Mononuclear cell (primary cell): ENCODE data around the gene STX18. TPM values are rescaled to one million over a fixed set of nuclear protein-coding genes. Genes with fewer than 3 reads are reported as not detected.
"Not testable (repeated sequence)": the region's sequence is repeated elsewhere in the genome, so short reads cannot be mapped to it uniquely, and the experiment has no call there.

ENCODE experiments used
- H3K27me3 ChIP-seq: 2 replicates; pipeline ENCODE4 v1.6.0; 2011; ENCODE audit warnings: low read length, control low read depth; ENCODE audit not compliant: insufficient read depth
- H3K4me1 ChIP-seq: 2 replicates; pipeline ENCODE4 v1.5.1; 2011; ENCODE audit warnings: mild to moderate bottlenecking, low read length, control low read depth; ENCODE audit not compliant: insufficient read depth
- H3K4me3 ChIP-seq: 2 replicates; pipeline ENCODE4 v1.5.1; 2011; ENCODE audit warnings: mild to moderate bottlenecking, low read length, moderate library complexity
- H3K9me3 ChIP-seq: 2 replicates; pipeline ENCODE4 v1.5.1; 2011; ENCODE audit warnings: low read depth, mild to moderate bottlenecking, control low read depth, low read length
- total RNA-seq: library from RNA; depleted of rRNA; stranded (reverse); fragments of >200 nt; gene quantifications from one replicate; pipeline ENCODE4 v1.2.3, GENCODE V29; 2012

STX18 gene
- total RNA-seq, 1 donor: 22.0 TPM

DNA sequence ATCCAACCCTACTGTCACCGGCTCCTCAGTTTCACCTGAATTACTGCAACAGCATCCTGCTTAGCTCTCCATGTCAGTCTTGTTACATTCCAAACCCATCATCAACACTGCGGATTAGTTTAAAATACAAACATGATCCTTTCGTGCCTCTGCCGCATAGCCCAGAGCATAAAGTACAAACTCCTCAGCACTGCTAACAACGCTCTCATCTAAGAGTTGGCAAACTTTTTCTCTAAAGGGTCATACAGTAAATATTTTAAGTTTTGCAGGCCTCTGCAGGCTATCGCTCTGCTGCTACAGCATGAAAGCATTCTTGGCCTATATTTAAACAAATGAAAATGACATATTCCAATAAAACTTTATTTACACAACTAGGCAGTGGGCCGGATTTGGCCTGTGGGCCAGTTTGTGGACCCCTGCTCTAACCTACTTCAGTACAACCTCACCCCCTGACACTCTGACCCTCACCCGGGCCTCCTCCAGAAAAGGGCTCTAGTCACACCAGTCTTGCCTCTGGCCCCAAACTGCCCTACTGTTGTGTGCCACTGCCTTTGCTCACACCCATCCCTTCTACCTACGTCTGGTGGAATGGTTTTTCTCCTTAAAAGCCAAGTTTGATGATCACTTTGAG is 7.2 kb downstream of the STX18 start:
- H3K9me3 ChIP-seq: no peaks in the 10 kb centered on the region
- peaks cover 4% of the 10 kb centered on the region for H3K4me1 ChIP-seq
- H3K27me3 ChIP-seq: no peaks in the 10 kb centered on the region
- no peak overlapping the region for H3K4me3 ChIP-seq

DNA sequence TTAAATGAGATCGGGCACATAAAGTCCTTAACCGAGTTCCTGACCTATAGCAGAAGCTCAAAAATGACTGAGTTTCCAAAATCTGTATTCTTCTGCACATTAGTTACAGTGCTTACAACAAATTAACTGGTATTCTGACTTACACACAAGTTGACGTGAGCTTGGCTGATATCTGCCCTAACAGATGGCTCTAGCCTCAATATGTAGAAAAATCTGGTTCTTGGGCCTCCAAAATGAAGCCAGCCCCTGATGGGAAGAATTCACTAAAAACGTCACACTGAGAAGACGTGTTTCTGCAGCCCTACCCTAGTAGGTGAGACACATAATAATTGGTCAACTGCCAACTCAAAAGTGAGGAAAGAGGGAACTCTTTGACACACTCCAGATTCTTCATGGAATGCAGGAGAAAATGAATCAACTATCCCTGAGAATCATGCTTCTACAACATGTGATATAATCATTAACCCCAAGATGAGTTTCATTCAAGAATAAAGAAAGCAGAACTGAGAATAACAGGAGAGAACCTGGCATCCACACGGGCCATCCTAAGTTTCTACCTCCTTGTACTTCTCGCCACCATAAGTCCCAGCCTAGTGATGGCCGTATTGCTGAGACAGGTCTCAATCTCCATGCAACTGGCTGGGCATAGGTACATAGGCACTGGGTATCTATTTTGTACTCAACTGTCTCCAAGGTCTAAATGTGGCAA is 8.2 kb downstream of the STX18 start:
- Histone ChIP-seq H3K27me3 (no peaks in the 10 kb centered on the region), H3K9me3 (no peaks in the 10 kb centered on the region), H3K4me3 (no peak overlapping the region), H3K4me1 (no peaks in the 10 kb centered on the region)

DNA sequence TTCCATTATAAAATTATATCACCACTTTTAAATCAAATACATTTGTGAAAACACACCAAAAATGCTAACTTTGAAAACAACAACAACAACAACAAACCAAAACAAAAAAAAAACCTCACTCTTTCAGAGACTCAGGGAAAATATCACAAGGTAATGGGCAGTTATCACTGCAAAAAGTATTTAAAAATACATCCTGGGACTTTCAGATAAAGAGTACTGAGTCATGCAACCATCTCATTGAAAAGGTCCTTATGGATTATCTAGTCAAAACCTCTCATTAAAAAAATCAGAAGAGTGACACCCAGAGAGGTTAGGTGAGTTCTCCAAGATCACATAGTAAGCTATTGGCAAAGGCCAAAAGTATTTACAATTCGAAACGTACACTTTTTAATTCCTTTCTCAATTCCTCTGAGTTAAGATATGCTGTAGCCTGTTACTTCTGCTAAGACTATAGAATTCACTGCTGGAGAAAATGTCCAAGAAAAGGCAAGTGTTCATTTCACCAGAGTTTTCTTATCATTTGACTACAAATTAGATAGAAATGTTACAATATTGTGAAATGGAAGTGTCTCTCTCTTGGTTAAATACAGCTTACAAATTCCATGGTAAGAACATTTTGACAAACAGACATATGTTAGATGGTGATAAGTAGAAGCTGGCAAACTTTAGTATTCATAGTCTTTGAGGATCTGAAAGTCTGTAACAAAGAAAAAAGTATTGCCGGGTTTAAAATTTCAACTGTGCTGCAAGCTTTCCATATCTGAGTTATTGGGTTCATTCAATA is 9.3 kb downstream of the STX18 start:
- no peaks in the 10 kb centered on the region for H3K9me3 ChIP-seq
- no peaks in the 10 kb centered on the region for H3K4me1 ChIP-seq
- no peaks in the 10 kb centered on the region for H3K27me3 ChIP-seq
- H3K4me3 ChIP-seq: no peak overlapping the region

DNA sequence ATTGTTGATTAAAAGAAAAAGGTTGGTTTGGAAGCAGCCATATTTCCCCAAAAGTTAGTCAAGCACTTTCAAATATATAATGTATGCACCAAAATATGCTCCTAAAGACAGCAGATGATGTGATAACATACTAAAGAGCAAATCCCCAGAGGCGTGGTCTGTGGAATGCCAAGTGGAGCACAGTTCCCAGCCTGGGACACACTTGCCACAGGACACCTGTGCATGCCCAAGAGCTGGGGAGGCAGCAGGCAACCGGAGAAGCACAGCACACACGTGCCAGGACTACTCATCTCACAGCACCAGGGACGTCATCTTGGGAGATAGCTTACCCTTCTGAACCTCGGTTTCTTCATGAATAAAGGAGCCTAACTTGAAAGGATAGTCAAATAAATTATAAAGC is 12.5 kb downstream of the STX18 start:
- H3K27me3 ChIP-seq: no peaks in the 10 kb centered on the region
- H3K9me3 ChIP-seq: no peaks in the 10 kb centered on the region
- no peak overlapping the region for H3K4me3 ChIP-seq
- H3K4me1 ChIP-seq: no peaks in the 10 kb centered on the region

DNA sequence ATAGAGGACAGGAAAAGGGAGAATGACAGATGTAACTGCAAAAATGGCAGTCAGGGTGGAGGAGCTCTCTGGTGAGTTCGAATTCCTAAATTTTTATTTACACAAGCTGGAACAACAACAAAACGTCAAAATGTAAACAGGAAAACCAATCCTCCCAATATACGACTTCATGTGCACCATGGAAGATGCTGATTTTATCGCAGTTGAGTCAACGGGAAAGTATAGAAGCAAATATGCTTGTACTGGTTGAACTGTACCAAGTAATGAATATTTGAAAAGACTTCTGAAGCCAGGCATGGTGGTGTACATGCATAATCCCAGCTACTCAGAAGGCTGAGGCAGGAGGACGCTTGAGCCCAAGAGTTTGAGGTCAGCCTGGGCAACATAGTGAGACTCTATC is 15.4 kb downstream of the STX18 start:
- no peaks in the 10 kb centered on the region for H3K27me3 ChIP-seq
- no peaks in the 10 kb centered on the region for H3K4me1 ChIP-seq
- H3K9me3 ChIP-seq: no peaks in the 10 kb centered on the region
- H3K4me3 ChIP-seq: no peak overlapping the region

DNA sequence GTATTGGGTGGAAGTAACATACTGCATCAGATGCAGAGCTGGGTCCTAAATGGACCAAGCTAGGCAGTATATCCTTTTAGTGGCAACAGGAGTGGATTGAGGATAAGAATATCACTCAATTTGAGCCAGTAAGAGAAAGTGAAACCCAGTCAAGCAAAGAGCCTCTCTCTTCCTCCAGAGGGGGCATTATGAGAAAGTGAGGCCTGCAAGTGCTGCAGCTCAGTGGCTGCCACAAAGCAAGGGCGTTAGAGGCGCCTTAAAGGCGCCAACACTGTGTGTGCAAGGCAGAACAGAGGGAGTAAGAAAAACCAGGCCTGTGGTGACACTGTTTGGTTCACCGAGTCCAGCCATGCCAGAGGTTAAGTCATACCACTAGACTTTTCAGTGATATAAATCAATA is 17.5 kb downstream of the STX18 start:
- H3K27me3 ChIP-seq: no peaks in the 10 kb centered on the region
- no peak overlapping the region for H3K4me3 ChIP-seq
- H3K4me1 ChIP-seq: no peaks in the 10 kb centered on the region
- no peaks in the 10 kb centered on the region for H3K9me3 ChIP-seq

DNA sequence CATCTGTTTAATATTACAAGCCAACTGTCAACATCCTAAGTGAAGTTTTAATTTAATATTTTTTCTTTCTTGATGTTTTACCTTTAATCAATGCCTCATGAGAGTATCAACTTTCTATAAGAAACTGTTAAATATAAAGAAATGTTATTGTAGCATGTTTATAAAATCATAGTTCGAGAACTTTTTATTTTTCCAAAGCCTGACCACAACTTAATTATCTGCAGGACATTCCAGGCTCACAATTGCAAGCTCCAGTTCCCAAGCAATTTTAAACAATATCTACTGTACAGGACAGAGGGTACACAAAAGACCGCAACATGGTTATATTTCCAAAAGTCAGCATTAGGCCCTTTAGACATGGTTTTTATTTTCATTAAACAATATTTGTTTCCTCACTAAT is 20.1 kb downstream of the STX18 start:
- Histone ChIP-seq H3K27me3 (no peaks in the 10 kb centered on the region), H3K4me3 (no peak overlapping the region), H3K4me1 (no peaks in the 10 kb centered on the region), H3K9me3 (no peaks in the 10 kb centered on the region)

DNA sequence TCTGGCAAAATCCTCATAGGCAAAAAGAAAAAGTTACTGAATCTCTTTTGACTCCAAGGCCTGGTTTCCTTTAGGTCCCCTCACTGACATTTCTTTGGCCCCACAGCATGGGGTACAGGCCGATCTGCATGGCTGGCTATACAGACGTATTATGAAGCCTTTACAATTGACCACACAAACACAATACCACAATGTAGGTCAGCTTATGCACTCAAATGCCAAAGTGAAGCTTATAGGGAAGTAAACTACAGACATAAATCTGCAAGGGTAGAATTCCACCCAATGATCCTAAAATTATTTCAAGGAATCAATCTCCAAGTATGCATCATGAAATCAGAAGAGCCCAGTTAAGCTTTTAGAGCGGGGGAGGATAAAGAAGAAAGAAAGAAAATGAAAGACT is 20.7 kb downstream of the STX18 start:
- H3K9me3 ChIP-seq: no peaks in the 10 kb centered on the region
- H3K27me3 ChIP-seq: no peaks in the 10 kb centered on the region
- H3K4me1 ChIP-seq: no peaks in the 10 kb centered on the region
- H3K4me3 ChIP-seq: no peak overlapping the region

DNA sequence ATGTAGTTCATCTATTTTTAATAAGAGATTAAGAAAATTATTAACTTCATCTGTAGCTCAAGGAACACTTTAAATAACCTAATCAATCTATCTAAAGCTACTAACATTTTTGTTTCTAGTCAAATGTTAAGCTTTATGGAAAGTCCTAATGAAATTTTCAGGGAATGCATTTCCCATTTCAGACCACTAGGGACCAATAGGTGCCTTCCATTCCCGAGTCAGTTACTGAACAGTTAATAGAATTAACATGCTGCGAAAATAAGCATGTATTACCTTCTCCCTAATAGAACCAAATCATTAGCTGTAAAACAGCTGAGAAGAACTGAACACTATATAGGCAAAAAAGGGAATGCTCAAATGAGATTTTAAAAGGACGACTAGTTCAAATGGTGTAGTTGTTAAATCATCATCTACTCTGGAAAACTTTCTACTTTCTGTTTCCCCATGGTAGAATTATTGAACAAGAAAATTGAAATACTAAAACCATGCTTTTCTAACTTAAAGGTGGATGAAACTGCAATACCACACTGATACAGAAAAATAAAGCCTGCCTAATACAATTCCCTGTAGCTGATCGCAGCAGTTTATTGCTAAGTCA is 22.5 kb downstream of the STX18 start:
- Histone ChIP-seq H3K27me3 (no peaks in the 10 kb centered on the region), H3K9me3 (no peaks in the 10 kb centered on the region), H3K4me1 (no peaks in the 10 kb centered on the region), H3K4me3 (no peak overlapping the region)

DNA sequence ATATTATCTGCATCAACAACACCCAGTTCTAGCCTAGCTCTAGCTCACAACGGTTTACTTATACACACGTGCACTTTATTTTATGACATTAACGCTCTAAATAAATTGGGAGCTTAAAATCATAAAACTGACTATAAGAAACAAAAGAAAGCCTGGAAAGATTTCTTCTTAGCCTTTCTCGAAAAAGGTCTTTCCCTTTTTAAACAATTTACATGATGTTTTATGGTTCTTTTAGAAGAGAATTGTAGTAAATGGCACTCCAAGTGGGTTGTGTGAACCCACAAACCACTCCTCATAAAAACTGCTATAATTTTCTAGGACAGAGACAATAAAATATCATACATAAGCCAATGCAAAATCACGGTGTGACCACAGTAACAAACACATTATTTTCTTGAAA is 23.1 kb downstream of the STX18 start:
- Histone ChIP-seq H3K4me1 (no peaks in the 10 kb centered on the region), H3K4me3 (no peak overlapping the region), H3K9me3 (no peaks in the 10 kb centered on the region), H3K27me3 (no peaks in the 10 kb centered on the region)

DNA sequence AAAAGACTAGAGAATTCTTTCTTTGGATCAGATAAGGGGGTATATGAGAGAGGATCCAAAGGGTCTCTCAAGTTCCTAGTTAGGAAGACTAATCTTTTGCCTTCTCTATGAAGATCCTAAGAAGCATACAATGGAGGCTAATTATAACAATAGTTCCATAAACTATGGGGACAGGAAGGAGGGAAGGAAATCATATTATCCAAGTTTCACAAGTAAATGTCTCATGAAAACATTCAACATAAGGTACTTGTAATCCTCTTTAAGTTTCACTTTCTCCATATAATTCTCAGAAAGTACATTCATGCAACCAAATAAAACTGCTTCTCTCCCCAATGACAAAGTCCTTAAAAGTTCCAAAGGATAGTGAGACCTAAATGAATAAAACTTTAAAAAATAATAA is 27.1 kb downstream of the STX18 start:
- H3K4me1 ChIP-seq: no peaks in the 10 kb centered on the region
- no peak overlapping the region for H3K4me3 ChIP-seq
- H3K27me3 ChIP-seq: no peaks in the 10 kb centered on the region

DNA sequence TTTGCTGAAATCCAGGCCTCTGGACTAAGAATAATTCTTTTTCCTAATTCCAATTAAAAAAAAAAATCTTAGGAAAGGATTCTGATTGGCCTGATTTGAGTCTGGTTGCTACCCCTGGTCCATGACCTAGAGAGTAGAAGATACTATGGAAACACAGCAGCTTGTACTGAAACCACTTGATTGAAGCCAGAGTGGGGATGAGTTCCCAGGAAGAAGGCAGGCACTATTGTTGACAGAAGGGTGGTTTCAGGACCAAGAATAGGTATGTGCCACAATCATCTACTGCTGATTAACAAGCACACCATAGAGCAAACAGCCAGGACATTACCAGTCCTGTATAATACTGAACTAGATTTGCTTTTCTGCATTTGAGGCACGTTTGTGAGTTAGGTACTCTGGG is 29.6 kb downstream of the STX18 start:
- Histone ChIP-seq H3K9me3 (no peaks in the 10 kb centered on the region), H3K27me3 (no peaks in the 10 kb centered on the region), H3K4me1 (no peaks in the 10 kb centered on the region), H3K4me3 (no peak overlapping the region)

More for the DNA sequence above, 27.1 kb downstream of the STX18 start:
- H3K9me3 ChIP-seq: no peaks in the 10 kb centered on the region

DNA sequence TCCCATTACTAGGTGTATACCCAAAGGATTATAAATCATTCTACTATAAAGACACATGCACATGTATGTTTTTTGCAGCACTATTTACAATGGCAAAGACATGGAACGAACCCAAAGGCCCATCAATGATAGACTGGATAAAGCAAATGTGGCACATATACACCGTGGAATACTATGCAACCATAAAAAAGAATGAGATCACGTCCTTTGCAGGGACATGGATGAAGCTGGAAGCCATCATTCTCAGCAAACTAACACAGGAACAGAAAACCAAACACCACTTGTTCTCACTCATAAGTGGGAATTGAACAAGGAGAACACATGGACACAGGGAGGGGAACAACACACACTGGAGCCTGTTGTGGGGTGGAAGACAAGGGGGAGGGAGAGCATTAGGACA is 31.2 kb downstream of the STX18 start:
- H3K4me3 ChIP-seq, H3K9me3 ChIP-seq, H3K4me1 ChIP-seq, H3K27me3 ChIP-seq: not testable (repeated sequence)

DNA sequence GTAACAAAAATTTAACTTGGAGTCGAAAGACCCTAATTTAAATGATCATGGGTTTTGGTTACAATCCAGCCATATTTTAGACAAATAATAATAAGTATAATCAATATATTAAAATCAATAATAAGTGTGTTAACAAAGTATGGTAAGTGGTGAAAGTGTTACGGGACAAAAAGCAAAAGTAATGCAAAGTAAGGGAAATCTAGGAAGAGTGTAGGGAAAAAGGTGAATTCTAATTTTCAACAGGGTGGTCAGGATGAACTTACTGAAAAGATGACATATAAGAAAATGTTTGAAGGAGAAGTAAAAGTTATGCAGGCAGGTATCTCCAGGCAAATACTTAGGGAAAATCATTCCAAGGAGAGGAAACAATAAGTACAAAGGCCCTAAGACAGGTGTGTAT is 32.3 kb downstream of the STX18 start:
- H3K27me3 ChIP-seq: no peaks in the 10 kb centered on the region
- H3K4me3 ChIP-seq: no peak overlapping the region
- no peaks in the 10 kb centered on the region for H3K4me1 ChIP-seq
- no peaks in the 10 kb centered on the region for H3K9me3 ChIP-seq

DNA sequence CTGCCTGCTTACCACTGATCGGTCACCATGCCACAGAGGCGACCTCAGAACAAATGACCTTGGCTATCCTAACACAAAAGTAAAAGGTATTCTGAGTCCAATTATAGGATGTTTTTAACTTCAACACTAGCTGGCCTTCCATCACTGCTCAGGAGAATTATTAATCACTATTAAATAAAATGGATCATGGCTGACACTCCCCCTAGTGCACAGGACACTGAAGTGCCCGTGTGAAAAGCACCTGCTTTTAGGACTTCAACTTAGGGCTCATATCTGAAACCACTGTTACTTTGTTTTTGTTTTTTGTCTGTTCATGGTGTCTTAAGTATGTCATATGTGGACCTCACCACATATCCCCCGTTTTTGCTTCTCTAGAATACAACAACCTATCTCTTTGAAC is 33.9 kb downstream of the STX18 start:
- Histone ChIP-seq H3K4me1 (peaks cover 1% of the 10 kb centered on the region), H3K27me3 (no peaks in the 10 kb centered on the region), H3K9me3 (no peaks in the 10 kb centered on the region), H3K4me3 (no peak overlapping the region)
